ENCODE data around the gene LINC01488. TPM values are rescaled to one million over a fixed set of nuclear protein-coding genes. Genes with fewer than 3 reads are reported as not detected.

Gene LINC01488
- total RNA-seq, 2 donors from 2014 or later, result not detected

DNA sequence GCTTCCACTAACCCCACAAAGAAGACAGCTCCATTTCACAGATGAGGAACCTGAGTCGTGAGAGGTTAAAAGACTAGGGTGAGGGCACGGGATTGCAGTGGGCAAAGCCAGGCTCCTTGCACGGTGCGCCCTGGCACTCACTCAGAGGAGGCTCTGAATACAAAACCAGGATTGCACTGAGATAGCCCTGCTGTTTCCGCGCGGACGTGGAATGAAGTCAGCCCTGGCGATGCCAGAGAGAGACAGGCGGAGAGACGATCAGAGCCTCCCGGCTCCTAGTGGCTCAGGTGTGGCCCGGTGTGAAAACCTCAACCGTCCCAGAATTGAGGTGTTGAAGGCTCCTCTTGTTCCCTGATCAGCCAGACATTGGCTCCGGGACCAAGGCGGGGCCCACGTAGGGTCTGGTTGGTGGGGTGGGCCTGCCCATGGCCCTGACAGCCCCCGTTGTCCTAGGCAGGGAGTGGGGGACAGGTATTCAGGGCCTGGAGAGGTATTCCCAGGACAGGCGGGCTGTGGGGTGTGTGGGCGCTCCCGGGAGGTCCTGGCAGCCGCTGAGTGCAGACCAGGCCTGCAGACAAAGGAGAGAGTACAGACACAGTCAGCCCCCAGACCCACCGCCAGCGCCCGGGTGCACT, 43.1 kb upstream of the LINC01488 start:
- no peak for TF ChIP-seq POLR2AphosphoS5 (IDR thresholded peaks at IDR 0.05)
- TF ChIP-seq, protein P1, sequence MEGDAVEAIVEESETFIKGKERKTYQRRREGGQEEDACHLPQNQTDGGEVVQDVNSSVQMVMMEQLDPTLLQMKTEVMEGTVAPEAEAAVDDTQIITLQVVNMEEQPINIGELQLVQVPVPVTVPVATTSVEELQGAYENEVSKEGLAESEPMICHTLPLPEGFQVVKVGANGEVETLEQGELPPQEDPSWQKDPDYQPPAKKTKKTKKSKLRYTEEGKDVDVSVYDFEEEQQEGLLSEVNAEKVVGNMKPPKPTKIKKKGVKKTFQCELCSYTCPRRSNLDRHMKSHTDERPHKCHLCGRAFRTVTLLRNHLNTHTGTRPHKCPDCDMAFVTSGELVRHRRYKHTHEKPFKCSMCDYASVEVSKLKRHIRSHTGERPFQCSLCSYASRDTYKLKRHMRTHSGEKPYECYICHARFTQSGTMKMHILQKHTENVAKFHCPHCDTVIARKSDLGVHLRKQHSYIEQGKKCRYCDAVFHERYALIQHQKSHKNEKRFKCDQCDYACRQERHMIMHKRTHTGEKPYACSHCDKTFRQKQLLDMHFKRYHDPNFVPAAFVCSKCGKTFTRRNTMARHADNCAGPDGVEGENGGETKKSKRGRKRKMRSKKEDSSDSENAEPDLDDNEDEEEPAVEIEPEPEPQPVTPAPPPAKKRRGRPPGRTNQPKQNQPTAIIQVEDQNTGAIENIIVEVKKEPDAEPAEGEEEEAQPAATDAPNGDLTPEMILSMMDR (IDR thresholded peaks at IDR 0.05), result no peak
- no peak for TF ChIP-seq POLR2A (IDR thresholded peaks at IDR 0.05)
- Histone ChIP-seq H3K36me3 (no peaks in the 10 kb centered on the region), H3K4me1 (replicated peaks) (peaks cover 8% of the 10 kb centered on the region), H3K27me3 (replicated peaks; ENCODE audit: insufficient read depth) (no peaks in the 10 kb centered on the region), H3K27ac (no peak overlapping the region), H3K9me3 (no peaks in the 10 kb centered on the region), H3K4me3 (no peak overlapping the region)
- no peak for DNase-seq (ENCODE audit: low spot score)
- intact Hi-C loops (cut with DNase I), result no loop called here
- WGBS, result 89% methylated on average over 25 of the region's 25 CpGs

DNA sequence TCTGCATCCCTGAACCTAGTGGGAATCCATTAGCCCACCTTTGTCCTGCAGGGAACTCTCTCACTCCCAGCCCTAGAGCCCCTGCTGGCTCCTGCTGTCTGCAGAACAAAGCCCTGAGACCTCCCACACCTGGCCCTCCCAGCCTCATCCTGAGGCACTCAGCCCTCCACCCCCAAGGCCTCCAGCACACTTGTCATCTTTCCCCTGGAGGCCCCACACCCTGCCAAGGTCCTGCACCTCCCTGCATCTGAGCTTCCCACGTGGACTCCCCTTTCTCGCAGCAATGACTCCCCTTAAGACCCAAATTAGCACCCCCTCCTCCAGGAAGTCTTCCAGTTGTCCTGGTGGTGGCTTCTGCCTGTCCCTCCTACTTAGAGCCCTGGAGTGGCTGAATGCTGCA, 42.3 kb upstream of the LINC01488 start:
- no peaks in the 10 kb centered on the region for H3K9me3 ChIP-seq
- no peak for DNase-seq (ENCODE audit: low spot score)
- intact Hi-C loops (cut with DNase I), result no loop called here
- WGBS, result 89% methylated on average over 2 of the region's 2 CpGs
- peaks cover 13% of the 10 kb centered on the region for H3K4me1 ChIP-seq (replicated peaks)
- TF ChIP-seq POLR2AphosphoS5 (IDR thresholded peaks at IDR 0.05) (no peak), POLR2A (IDR thresholded peaks at IDR 0.05) (no peak)
- TF ChIP-seq, protein P1 (IDR thresholded peaks at IDR 0.05), result no peak
- H3K36me3 ChIP-seq, result no peaks in the 10 kb centered on the region
- no peaks in the 10 kb centered on the region for H3K27me3 ChIP-seq (replicated peaks; ENCODE audit: insufficient read depth)
- no peak overlapping the region for H3K27ac ChIP-seq
- H3K4me3 ChIP-seq, result no peak overlapping the region

DNA sequence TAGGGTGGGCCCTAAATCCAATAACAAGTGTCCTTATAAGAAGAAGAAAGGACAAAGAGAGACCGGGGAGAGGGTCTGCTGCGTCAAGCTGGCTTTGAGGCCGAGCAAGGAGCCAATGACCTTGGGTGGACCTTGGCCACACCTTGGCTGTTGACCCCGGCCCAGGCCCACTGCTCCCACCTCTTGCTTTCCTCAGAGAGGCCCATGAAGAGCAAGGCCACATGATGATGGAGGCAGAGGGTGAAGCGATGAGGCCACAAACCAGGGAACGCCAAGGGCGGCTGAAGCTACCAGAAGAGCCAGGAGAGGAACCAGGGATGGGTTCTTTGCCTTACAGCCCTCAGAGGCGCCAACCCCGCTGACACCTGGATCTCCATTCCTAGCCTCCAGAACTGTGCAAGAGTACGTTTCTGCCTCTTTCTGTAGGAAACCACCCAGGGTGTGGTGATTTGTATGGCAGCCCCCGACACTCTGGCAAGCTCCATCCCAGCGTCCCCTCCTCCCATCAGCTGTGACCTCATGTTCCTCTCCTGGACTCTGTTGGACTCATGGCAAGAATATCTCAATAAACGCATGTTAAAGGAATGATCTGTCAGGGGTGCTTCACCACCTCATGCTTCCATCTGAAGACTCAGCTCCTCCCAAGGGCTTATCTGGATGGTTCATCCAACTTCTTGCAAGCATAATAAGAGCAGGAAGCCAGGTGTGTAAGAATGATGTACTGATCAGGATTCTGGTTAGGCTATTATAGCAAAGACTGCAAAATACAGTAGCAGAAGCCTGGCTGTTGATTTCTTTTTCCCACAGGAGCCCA, 41.6 kb upstream of the LINC01488 start:
- H3K36me3 ChIP-seq, result no peaks in the 10 kb centered on the region
- H3K4me1 ChIP-seq (replicated peaks), result peaks cover 18% of the 10 kb centered on the region
- no peaks in the 10 kb centered on the region for H3K27me3 ChIP-seq (replicated peaks; ENCODE audit: insufficient read depth)
- TF ChIP-seq POLR2AphosphoS5 (IDR thresholded peaks at IDR 0.05) (no peak), POLR2A (IDR thresholded peaks at IDR 0.05) (no peak)
- TF ChIP-seq, protein P1 (IDR thresholded peaks at IDR 0.05), result no peak
- intact Hi-C loops (cut with DNase I), result loop anchor here (10.0 kb wide), 1 partner anchor 195 kb away; no protein-coding TSS in a partner anchor
- no peak overlapping the region for H3K4me3 ChIP-seq
- no peak for DNase-seq (ENCODE audit: low spot score)
- WGBS, result 95% methylated on average over 13 of the region's 13 CpGs
- no peak overlapping the region for H3K27ac ChIP-seq
- no peaks in the 10 kb centered on the region for H3K9me3 ChIP-seq

DNA sequence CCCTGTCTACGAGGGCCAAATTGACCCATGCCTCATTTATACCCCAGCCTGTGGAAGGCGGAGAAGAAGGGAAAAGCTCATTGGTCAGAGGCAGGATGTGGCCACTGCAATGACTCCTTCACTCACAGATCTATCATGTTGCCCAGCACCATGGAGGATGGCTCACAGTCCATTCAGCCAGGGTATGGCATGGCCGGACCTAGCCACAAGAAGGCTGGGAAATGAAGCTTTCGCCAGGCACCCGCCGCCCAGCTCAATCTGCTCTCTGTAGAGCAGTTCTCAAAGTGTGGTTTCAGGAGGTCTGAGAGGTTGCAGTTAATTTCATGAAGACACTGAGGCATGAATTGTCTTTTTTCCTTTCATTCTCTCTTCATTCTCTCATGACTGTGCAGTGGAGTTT, 40.6 kb upstream of the LINC01488 start:
- TF ChIP-seq, protein P1 (IDR thresholded peaks at IDR 0.05), result no peak
- TF ChIP-seq POLR2AphosphoS5 (IDR thresholded peaks at IDR 0.05) (no peak), POLR2A (IDR thresholded peaks at IDR 0.05) (no peak)
- no peaks in the 10 kb centered on the region for H3K9me3 ChIP-seq
- intact Hi-C loops (cut with DNase I), result loop anchor here (10.0 kb wide), 1 partner anchor 194 kb away; no protein-coding TSS in a partner anchor
- H3K27ac ChIP-seq, result no peak overlapping the region
- H3K27me3 ChIP-seq (replicated peaks; ENCODE audit: insufficient read depth), result no peaks in the 10 kb centered on the region
- no peak overlapping the region for H3K4me3 ChIP-seq
- peaks cover 19% of the 10 kb centered on the region for H3K4me1 ChIP-seq (replicated peaks)
- no peak for DNase-seq (ENCODE audit: low spot score)
- no peaks in the 10 kb centered on the region for H3K36me3 ChIP-seq
- 93% methylated on average over 6 of the region's 6 CpGs for WGBS

All from prostate gland (tissue), 2 donors.